DOHH2 (cell line): ENCODE measurements around the gene CDSN.
"Not testable (repeated sequence)": the region's sequence is repeated elsewhere in the genome, so short reads cannot be mapped to it uniquely, and the experiment has no call there.

ENCODE experiments used
- H3F3A ChIP-seq: fragments of 200-600 bp; sonication (generic), shearing (Covaris generic); 2 replicates; pipeline ENCODE4 v1.6.0; 2016; ENCODE audit warnings: antibody characterized with exemption, mild to moderate bottlenecking; ENCODE audit not compliant: control insufficient read depth, insufficient read depth
- H3K27ac ChIP-seq: fragments of 200-600 bp; sonication (generic); 2 replicates; pipeline ENCODE4 v1.5.1; 2014; ENCODE audit warnings: low read depth, mild to moderate bottlenecking, low read length, moderate library complexity
- H3K27me3 ChIP-seq: fragments of 200-600 bp; sonication (generic); 2 replicates; pipeline ENCODE4 v1.6.1; 2014; ENCODE audit warnings: mild to moderate bottlenecking, low read length, mixed read lengths; ENCODE audit not compliant: control insufficient read depth
- H3K36me3 ChIP-seq: fragments of 200-600 bp; sonication (generic); 2 replicates; pipeline ENCODE4 v1.6.1; 2014; ENCODE audit warnings: mild to moderate bottlenecking, low read length, moderate library complexity, mixed read lengths; ENCODE audit not compliant: control insufficient read depth
- H3K4me1 ChIP-seq: fragments of 200-600 bp; sonication (generic); 2 replicates; pipeline ENCODE4 v1.6.1; 2014; ENCODE audit warnings: mild to moderate bottlenecking, low read length, mixed read lengths; ENCODE audit not compliant: control insufficient read depth
- H3K4me2 ChIP-seq: fragments of 200-600 bp; sonication (generic); 2 replicates; pipeline ENCODE4 v1.6.0; 2014; ENCODE audit warnings: mild to moderate bottlenecking, low read length, moderate library complexity
- H3K4me3 ChIP-seq: fragments of 200-600 bp; sonication (generic); 2 replicates; pipeline ENCODE4 v1.5.1; 2014; ENCODE audit warnings: mild to moderate bottlenecking, low read length, mixed read lengths
- H3K79me2 ChIP-seq: fragments of 200-600 bp; sonication (generic); 2 replicates; pipeline ENCODE4 v1.6.1; 2014; ENCODE audit warnings: mild to moderate bottlenecking, low read length, mixed read lengths; ENCODE audit not compliant: control insufficient read depth
- H3K9me2 ChIP-seq: fragments of 200-600 bp; sonication (generic); replicated peaks from 2 replicates; pipeline ENCODE4 v1.6.1; 2014; ENCODE audit warnings: mild to moderate bottlenecking, low read length, mixed read lengths; ENCODE audit not compliant: control insufficient read depth
- H3K9me3 ChIP-seq: fragments of 200-600 bp; sonication (generic); 2 replicates; pipeline ENCODE4 v1.6.1; 2014; ENCODE audit warnings: antibody characterized with exemption, low read length, mixed read lengths; ENCODE audit not compliant: control insufficient read depth, insufficient read depth
- H4K20me1 ChIP-seq: fragments of 200-600 bp; sonication (generic); 2 replicates; pipeline ENCODE4 v1.6.0; 2014; ENCODE audit warnings: low read depth, mild to moderate bottlenecking, antibody characterized with exemption, low read length, moderate library complexity; ENCODE audit not compliant: control insufficient read depth, insufficient read depth
- CTCF ChIP-seq: fragments of 200-600 bp; sonication (generic); IDR thresholded peaks from one replicate; pipeline ENCODE4 v1.5.1; 2014; ENCODE audit warnings: antibody characterized with exemption, mild to moderate bottlenecking, low read depth, low read length; ENCODE audit not compliant: poor library complexity, severe bottlenecking
- EZH2phosphoT487 ChIP-seq: fragments of 200-600 bp; sonication (generic); IDR thresholded peaks from 2 replicates; pipeline ENCODE4 v1.6.1; 2017; ENCODE audit warnings: borderline replicate concordance, mild to moderate bottlenecking, antibody characterized with exemption, low read length, moderate library complexity, mixed read lengths

The CDSN gene

GRCh38 chr6:31070711-31071197 lies 49.5 kb downstream of the CDSN start:
- no peaks in the 10 kb centered on the region for H4K20me1 ChIP-seq
- no peak overlapping the region for H3K27ac ChIP-seq
- H3K27me3 ChIP-seq: no peaks in the 10 kb centered on the region
- no peaks in the 10 kb centered on the region for H3K9me2 ChIP-seq
- no peaks in the 10 kb centered on the region for H3K9me3 ChIP-seq
- no peaks in the 10 kb centered on the region for H3F3A ChIP-seq
- no peak for TF ChIP-seq EZH2phosphoT487
- TF ChIP-seq CTCF: peak; percentile 21
- no peak overlapping the region for H3K4me3 ChIP-seq
- H3K36me3 ChIP-seq: no peaks in the 10 kb centered on the region
- H3K79me2 ChIP-seq: no peaks in the 10 kb centered on the region
- H3K4me1 ChIP-seq: no peaks in the 10 kb centered on the region
- H3K4me2 ChIP-seq: no peak overlapping the region

GRCh38 chr6:31068669-31069340 lies 51.4 kb downstream of the CDSN start:
- Histone ChIP-seq H3F3A (no peaks in the 10 kb centered on the region), H3K9me2 (no peaks in the 10 kb centered on the region), H3K36me3 (no peaks in the 10 kb centered on the region), H3K4me3 (no peak overlapping the region), H4K20me1 (no peaks in the 10 kb centered on the region), H3K4me1 (no peaks in the 10 kb centered on the region), H3K27ac (no peak overlapping the region), H3K4me2 (no peak overlapping the region), H3K9me3 (no peaks in the 10 kb centered on the region), H3K79me2 (no peaks in the 10 kb centered on the region), H3K27me3 (peaks cover 4% of the 10 kb centered on the region)
- TF ChIP-seq EZH2phosphoT487 (no peak), CTCF (peak; percentile 87)

- not testable (repeated sequence) for H3K36me3 ChIP-seq, H3K4me2 ChIP-seq, H3K9me2 ChIP-seq, H3K9me3 ChIP-seq, H4K20me1 ChIP-seq, H3K27ac ChIP-seq, H3K27me3 ChIP-seq, H3K4me1 ChIP-seq, H3K4me3 ChIP-seq, H3K79me2 ChIP-seq, H3F3A ChIP-seq
Measured at GRCh38 chr6:31067891-31068668, 52.2 kb downstream of the CDSN start.

- not testable (repeated sequence) for H3F3A ChIP-seq, H4K20me1 ChIP-seq, H3K4me1 ChIP-seq, H3K79me2 ChIP-seq, H3K4me2 ChIP-seq, H3K4me3 ChIP-seq, H3K27me3 ChIP-seq, H3K27ac ChIP-seq, H3K9me3 ChIP-seq, H3K36me3 ChIP-seq, H3K9me2 ChIP-seq
Measured at GRCh38 chr6:31067028-31067427, 53.2 kb downstream of the CDSN start.
